GM21717 (cell line): ENCODE measurements around the gene AP3S2.
"Not testable (repeated sequence)": the region's sequence is repeated elsewhere in the genome, so short reads cannot be mapped to it uniquely, and the experiment has no call there.

ENCODE experiments used
- ATAC-seq: cut with Tn5 transposase; IDR thresholded peaks from one replicate; pipeline ENCODE4 v1.9.1; 2021; ENCODE audit warnings: mild to moderate bottlenecking, moderate library complexity; ENCODE audit not compliant: unreplicated experiment

AP3S2 gene

GRCh38 chr15:89836267-89837133, 57.3 kb downstream of the AP3S2 start:
- ATAC-seq, result no peak

GRCh38 chr15:89835176-89835564, 58.6 kb downstream of the AP3S2 start:
- ATAC-seq, result no peak

- ATAC-seq, result not testable (repeated sequence)
Observed at GRCh38 chr15:89834465-89835175, 59.2 kb downstream of the AP3S2 start.

GRCh38 chr15:89833966-89834365, 59.8 kb downstream of the AP3S2 start:
- ATAC-seq, result no peak

GRCh38 chr15:89830639-89831038, 63.2 kb downstream of the AP3S2 start:
- no peak for ATAC-seq

GRCh38 chr15:89829616-89830440, 64.0 kb downstream of the AP3S2 start:
- ATAC-seq, result no peak

GRCh38 chr15:89829161-89829560, 64.6 kb downstream of the AP3S2 start:
- no peak for ATAC-seq

- no peak for ATAC-seq
Observed at GRCh38 chr15:89828281-89829145, 65.3 kb downstream of the AP3S2 start.

- no peak for ATAC-seq
Observed at GRCh38 chr15:89827829-89828228, 66.0 kb downstream of the AP3S2 start.

GRCh38 chr15:89826671-89827655, 66.8 kb downstream of the AP3S2 start:
- no peak for ATAC-seq

GRCh38 chr15:89825271-89825940, 68.4 kb downstream of the AP3S2 start:
- ATAC-seq, result no peak

GRCh38 chr15:89824607-89824867, 69.3 kb downstream of the AP3S2 start:
- no peak for ATAC-seq

GRCh38 chr15:89823836-89824606, 69.8 kb downstream of the AP3S2 start:
- no peak for ATAC-seq

- no peak for ATAC-seq
Observed at GRCh38 chr15:89822951-89823711, 70.7 kb downstream of the AP3S2 start.

GRCh38 chr15:89822611-89822950, 71.2 kb downstream of the AP3S2 start:
- no peak for ATAC-seq

GRCh38 chr15:89822026-89822425, 71.8 kb downstream of the AP3S2 start:
- no peak for ATAC-seq
